Stimulated activated CD8-positive, alpha-beta memory T cell treated with anti-CD3 and anti-CD28 coated beads, Interleukin-7, amount 100 ng/mL, for 24 hours (primary cell): ENCODE data around the gene RPL13A.

Experiments used
- DNase-seq: peaks from one replicate; pipeline ENCODE4 v3.0.0-alpha.2; 2020; ENCODE audit warnings: low read depth

The RPL13A gene

DNA sequence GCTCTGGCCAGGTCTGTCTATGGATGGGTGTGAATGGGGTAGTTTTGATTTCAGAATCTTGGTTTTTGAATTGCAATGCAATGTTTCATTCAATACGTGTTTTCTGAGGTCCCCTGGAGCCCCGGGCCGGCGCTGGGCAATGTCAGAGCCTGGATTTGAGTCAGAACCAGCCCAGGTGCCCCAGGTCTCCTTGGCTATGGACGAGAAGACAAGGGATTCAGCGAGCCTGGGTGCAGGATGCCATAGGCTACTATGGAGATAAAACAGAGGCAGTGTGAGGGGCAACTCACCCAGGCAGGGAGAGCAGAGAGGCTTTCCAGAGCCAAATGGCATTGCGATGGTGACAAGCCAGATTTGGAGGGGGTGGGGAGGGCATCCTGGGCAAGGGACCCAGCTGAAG lies 1.2 kb upstream of the RPL13A start:
- DNase-seq, result no peak

DNA sequence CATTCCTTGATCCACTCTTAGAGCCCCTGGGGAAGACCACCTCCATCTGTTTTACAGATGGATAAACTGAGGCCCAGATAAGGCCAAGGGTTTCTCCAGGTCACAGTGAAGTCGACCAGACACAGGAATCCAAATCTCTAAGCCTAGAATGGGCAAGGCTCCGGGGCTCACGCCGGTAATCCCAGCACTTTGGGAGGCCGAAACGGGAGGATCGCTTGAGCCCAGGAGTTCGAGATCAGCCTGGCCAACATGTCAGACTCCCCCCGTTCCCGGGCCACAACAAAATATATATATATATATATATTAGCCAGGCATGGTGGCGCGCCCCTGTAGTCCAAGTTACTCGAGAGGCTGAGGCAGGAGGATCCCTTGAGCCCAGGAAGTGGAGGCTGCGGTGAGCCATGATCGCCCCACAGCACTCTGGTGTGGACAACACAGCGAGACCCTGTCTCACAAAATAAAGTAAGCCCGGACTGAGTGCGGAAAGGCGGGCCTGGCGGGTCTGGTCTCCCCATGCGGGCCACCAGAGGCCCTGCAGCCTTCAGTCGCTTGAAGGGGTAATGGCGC lies 615 bp upstream of the RPL13A start:
- DNase-seq, result no peak

DNA sequence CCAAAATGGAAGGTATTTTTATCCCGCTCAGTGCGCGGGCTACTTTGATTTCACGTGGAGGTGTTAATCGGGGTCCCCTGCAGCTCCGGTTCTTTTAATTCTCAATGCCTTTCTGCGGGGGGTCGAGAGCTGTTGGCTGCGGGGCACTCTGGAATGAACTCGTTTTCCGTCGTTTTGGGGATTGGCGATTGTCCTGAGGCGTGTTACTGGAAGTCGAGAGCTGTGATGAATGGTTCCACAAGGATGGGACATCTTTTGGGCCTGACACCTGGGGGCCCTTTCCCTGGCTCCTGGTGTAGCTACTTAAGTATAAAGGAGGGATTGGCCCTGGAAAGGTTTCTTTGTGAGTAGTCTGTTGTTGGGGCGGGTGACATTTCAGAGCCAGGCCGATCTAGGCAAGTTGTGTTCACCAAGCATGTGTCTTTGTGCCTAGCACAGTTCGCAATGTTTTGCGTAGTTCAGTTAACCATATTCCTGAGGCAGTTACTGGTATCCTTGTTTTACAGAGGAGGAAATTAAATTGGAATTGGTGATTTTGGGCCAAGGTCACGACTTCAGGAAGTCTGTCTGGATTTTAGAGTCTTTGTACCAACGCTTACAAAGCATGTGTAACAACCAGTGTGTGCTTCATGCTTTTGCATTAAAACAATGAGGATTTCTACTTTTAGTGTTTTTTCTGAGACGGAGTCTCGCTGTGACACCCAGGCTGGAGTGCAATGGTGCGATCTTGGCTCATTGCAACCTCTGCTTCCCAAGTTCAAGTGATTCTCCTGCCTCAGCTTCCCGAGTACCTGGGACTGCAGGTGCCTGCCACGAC lies 846 bp downstream of the RPL13A start:
- DNase-seq, result no peak

DNA sequence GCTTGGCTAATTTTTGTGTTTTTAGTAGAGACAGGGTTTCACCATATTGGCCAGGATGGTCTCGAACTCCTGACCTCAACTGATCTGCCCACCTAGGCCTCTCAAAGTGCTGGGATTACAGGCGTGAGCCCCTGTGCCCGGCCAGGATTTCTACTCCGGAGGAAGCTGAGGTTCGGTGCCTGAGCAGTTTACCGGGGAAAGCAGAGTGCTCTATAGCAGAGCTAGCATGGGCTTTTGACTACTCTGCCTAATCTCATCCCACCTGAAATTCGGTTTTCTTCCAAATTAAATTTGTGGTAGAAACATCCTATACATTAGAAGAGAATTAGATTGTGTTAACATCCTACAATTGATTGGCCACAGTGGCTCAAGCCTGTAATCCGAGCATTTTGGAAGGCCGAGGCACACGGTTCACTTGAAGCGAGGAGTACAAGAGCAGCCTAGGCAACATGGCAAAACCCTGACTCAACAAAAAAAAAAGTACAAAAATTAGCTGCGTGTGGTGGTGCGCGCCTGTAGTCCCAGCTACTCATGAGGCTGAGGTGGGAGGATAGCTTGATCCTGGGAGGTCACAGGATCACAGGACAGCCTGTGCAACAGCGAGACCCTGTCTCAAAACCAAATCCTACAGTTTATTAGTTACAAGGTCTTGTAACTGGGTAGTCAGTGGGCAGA lies 1.6 kb downstream of the RPL13A start:
- DNase-seq, result no peak

DNA sequence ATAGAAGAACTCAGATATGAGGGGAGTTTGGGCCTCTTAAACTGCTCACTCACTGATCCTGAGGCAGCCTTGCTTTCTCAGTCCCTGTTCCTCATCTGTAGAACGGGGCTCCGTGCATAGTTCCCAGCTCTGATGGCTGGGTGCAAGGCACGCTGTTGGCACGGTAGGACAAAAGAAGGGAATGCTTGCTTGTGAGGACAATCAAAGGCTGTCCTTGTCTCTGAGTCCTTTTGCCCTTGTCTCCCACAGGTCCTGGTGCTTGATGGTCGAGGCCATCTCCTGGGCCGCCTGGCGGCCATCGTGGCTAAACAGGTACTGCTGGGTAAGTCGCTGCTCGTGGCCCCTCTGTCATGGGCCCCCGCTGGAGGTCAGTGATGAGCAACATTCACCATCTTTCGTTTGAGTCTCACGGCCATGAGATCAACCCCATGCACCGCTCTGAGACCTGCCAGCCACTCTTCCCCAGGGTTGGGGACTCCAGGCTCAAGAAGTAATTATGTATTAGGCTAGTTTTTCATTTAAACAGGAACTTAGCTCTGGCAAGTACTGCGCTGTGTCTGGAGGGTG lies 2.3 kb downstream of the RPL13A start:
- DNase-seq, result no peak

DNA sequence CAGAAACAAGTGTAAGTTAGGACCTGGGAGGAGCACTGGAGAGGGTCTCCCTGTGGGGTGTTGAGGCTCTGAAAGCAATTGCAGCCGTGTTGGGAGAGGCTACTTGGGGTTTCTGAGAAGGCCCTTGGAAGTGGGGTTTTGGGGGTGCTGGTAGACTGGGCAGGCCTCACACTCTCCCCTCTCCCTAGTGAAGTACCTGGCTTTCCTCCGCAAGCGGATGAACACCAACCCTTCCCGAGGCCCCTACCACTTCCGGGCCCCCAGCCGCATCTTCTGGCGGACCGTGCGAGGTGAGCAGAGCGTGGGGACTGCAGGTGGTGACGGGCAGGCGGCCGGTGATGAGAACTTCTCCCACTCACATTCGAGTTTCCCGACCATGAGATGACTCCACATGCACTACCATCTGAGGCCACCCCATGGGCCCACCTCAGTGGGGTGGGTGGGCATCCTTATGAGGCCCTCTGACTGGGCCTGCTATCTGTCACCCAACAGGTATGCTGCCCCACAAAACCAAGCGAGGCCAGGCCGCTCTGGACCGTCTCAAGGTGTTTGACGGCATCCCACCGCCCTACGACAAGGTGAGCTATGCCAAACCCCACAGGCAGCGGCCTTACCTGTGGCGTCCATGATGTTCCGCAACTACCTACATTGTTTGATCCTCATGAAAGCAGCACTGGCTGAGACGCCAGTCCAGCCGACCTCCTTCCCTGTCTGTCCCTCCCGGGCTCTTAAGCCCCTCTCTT lies 3.0 kb downstream of the RPL13A start:
- no peak for DNase-seq

DNA sequence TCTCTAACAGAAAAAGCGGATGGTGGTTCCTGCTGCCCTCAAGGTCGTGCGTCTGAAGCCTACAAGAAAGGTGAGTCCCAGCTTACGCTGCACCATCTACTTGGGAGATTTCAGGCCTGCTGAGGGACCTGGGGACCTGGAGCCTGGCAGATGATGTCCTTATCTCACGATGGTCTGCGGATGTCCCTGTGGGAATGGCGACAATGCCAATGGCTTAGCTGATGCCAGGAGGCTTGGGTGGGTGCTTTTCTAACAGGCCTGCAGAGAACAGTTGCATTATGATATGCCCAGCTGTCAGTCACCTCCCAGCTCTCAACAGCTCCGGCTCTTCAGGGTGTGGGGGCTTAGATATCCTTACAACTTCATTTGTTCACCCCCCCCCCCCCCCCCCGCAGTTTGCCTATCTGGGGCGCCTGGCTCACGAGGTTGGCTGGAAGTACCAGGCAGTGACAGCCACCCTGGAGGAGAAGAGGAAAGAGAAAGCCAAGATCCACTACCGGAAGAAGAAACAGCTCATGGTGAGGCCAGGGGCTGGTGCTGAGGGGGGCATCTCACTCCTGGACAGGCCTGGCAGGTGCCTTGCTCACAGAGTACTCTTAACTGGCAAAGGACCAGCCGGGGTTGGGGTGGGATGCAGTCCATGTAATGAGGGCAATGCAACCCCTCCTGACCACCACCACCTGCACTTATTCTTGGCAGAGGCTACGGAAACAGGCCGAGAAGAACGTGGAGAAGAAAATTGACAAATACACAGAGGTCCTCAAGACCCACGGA lies 3.8 kb downstream of the RPL13A start:
- no peak for DNase-seq

DNA sequence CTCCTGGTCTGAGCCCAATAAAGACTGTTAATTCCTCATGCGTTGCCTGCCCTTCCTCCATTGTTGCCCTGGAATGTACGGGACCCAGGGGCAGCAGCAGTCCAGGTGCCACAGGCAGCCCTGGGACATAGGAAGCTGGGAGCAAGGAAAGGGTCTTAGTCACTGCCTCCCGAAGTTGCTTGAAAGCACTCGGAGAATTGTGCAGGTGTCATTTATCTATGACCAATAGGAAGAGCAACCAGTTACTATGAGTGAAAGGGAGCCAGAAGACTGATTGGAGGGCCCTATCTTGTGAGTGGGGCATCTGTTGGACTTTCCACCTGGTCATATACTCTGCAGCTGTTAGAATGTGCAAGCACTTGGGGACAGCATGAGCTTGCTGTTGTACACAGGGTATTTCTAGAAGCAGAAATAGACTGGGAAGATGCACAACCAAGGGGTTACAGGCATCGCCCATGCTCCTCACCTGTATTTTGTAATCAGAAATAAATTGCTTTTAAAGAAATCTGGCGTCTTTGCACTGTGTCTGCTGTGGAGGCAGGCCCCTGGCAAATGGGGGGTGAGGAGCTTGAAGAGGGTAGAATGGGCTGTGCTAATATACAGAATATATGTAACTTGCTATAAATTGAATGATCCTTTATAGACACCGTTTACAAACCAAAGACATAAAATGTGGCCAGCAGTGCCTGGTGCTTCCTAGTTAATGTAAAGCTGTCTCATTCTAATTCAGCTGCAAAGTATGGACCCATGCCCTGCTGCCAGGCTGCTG lies 4.6 kb downstream of the RPL13A start:
- no peak for DNase-seq

DNA sequence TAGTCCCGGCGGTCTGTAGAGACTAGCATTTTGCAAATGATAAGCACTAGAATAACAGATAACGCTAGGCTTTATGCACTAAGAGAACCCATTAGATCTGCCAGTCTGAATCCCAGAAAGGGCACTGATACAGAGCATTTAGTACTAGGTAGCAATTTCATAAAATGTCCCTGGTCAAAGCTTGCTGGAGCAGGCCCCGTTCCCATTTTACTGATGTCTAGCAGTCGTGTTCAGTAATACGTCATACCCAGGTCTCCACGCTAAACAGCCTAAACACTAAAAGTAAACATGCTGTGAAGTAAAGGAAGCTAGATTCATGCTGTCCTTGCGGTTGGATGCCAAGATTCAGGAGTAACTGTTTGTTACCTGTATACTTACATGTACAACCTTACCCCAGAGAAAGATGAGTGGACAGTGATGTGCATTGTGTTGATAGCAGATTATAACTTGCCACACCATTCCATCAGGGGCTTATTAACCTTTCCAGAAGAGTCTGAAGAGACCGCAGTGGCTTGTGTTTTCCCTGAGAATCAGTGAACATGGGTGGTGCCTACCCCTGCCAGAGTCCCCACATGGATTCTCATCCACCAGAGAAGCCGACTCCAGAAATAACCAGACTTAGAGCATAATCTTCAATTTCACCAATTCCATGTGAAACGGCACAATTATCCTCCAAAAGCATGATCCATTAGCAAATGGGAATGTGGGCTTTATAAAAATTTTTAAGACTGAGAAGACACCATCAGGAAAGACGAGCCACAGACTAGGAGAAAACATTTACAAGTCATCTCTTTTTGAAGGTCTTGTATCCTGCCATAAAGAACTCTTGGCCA lies 5.4 kb downstream of the RPL13A start:
- DNase-seq, result no peak

DNA sequence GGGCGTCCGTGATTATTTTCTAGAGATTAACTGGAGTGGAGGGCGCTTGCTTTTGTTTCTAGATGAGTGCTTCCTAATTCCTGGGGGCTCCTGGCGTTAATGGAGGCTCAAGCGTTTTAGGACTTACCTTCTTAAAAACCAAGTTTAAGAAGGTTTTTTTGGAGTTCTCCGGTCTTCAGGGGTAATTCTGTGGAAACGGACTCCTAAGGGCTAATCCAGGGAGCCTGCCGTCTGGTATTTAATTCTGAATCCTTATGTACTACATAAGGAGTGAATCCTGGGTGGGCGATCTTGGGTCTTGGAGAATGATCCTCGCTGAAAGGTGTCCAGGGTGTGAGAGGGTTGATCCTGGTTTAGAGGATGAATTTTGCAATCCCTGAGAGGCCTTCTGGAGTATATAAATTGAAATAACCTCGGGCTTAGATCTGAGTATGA lies 9.2 kb downstream of the RPL13A start:
- DNase-seq, result no peak

DNA sequence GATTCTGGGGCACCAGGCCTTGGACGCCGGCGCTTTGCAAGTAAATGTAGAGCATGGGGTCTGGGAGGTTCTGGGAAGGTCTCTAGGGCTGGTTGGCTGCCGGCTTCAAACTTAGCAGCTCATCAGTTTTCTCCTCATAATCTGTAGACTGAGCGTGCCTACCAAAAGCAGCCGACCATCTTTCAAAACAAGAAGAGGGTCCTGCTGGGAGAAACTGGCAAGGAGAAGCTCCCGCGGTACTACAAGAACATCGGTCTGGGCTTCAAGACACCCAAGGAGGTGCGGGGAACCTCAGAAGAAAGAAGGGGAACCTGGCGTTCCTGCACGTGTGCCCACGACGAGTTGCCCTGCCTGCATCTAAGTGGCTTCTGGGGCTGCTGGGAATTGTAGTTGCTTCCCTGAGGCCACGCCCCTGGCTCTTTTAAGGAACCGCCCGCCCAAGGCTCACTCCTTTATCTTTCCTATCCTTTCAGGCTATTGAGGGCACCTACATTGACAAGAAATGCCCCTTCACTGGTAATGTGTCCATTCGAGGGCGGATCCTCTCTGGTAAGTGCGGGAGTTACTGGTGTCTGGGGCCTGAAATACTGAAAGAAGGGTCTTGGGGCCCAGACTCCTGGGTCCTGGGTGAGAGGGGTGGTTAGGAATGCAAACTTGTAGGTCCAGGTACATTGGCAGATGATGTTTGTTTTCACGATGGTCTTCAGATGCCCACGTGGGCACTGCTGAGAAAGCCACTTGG lies 9.8 kb downstream of the RPL13A start:
- no peak for DNase-seq

DNA sequence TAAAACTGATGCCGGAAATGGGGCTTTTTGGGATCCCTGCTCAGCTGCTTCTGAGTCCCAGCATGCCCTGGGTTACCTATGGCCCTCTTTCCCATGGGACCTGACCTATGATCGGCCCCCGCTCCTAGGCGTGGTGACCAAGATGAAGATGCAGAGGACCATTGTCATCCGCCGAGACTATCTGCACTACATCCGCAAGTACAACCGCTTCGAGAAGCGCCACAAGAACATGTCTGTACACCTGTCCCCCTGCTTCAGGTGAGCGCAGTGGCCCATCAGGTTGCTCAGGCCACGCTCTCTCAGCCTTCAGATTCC lies 10.3 kb downstream of the RPL13A start:
- no peak for DNase-seq

DNA sequence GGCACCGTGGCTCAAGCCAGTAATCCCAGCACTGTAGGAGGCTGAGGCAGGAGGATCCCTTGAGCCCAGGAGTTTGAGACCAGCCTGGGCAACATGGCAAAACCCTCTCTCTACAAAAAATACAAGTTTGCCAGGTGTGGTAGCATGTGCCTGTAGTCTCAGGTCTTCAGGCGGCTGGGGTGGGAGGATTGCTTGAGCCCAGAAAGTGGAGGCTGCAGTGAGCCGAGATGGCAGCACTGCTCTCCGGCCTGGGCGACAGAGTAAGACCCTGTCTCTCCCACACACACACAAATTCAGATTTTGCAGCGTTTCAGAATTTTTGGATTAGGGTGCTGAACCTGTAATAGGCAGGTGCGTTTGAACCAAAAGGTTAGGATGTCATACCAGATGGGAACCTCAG lies 11.1 kb downstream of the RPL13A start:
- no peak for DNase-seq

DNA sequence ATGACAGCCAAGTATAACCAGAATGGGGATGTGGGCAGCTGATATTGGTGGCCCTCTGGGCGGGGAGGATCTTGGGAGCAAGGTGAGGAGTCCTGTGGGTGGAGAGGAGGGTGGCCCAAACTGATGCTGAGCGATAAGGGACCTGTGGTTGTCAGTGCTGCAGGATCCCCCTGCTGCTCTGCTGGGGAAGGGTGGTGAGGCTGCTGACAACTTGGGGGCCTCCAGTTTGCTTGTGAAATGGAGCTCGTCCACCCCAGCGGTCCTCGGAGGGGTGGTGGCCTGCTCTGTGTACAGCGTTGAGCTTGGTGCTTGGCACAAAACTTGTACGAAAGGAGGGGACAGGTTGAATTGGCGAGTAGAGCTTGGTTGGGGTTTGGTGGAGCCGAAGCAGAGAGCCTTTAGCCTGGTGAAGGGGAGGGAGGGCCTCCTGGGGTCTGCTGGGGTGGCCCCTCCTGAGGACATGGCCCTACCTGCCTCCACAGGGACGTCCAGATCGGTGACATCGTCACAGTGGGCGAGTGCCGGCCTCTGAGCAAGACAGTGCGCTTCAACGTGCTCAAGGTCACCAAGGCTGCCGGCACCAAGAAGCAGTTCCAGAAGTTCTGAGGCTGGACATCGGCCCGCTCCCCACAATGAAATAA lies 11.7 kb downstream of the RPL13A start:
- no peak for DNase-seq

DNA sequence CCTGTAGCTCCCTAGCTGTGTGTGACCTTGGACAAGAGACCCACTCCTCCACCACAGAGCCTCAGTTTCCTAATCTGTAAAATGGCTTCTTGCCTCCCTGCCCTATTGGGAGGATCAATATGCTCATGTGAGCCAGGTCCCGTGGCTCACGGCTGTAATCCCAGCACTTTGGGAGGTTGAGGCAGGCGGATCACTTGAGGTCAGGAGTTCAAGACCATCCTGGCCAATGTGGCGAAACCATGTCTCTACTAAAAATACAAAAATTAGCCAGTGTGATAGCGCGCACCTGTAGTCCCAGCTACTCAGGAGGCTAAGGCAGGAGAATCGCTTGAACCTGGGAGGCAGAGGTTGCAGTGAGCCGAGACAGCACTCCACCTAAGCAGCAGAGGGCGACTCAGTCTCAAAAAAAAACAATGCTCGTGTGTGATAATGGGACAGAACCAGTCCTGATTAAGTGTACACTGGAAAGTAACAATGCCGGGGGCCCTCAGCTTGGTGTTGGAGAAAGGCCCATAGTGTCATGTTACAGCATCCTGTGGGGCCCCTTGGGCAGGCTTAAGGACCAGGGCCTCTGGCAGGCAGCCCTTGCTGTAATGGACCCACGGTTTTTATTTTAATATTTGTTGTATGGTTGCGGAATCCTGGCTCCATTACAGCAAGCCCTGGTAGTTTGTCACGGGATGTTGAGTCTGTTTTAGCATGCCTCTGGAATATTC lies 15.6 kb downstream of the RPL13A start:
- DNase-seq, result no peak

DNA sequence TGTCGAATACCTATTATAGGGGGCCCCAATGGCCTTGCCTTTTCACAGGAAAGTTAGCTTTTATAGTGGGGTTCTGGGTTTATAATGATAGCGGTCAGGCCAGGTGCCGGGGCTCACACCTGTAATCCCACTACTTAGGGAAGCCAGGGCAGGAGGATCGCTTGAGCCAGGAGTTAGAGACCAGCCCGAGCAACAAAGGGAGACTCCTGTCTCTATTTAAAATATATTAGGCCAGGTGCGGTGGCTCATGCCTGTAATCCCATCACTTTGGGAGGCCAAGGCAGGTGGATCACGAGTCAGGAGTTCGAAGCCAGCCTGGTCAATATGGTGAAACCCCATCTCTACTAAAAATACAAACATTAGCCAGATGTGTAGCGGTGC lies 16.2 kb downstream of the RPL13A start:
- DNase-seq, result no peak

DNA sequence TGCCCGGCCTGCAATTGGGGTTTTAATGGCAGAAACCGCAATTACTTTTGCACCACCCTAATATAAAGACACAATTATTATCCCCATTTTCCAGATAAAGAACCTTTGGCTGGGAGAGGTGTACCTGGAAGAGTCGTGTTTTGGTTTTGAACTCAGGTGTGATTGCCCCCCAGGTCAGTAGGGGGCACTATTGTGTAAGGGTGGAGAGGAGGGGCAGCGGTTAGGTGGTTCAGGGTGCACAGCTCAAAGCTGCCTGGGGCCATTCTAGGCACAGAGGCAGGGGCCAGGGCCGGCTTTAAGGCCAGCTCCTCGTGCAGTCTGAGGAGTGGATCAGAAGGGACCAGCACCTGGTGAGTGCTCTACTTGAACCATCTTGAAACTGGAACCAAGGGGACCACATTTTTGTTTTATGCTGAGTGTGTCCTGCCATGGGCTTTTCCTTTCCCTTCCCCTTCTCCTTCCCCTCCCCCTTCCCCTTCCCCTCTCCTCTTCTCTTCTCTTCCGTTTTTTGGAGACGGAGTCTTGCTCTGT lies 19.2 kb downstream of the RPL13A start:
- no peak for DNase-seq
